ENCODE measurements around the gene PHACTR3.

DNA sequence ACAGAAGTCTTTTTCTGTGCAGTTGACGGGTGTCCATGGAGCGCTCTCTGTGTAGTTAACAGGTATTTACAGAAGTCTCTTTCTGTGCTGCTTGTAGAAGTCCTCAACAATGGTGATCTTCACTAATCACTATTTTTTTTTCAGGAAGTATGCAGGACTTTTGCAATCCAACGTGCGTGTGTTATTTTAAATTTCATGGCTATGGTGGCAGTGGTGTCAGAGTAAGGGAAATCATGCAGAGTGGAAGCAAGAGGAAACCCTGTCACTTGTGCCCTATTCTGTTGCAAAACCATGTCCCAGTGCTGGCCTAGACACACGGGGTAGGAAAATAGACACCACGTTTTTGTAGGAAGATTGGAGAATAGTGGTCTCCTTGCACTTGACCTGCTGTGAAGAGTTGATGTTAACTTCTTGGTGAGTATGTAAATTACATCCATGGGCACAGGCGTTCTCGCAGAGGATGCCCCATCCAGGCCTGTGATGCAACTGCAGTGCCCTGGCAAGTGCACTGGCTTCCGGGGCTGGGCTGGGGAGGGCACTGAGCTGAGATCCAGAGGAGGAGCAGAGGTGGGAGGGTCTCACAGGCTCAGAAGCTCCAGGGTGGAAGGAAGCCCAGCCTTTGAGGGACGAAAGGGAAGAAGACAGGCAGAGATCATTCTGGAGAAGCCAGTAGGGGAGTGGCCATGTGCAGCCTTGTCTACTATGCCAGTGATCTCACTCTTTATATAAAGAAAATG lies 182.6 kb downstream of the PHACTR3 start:
- TF ChIP-seq, protein P1, sequence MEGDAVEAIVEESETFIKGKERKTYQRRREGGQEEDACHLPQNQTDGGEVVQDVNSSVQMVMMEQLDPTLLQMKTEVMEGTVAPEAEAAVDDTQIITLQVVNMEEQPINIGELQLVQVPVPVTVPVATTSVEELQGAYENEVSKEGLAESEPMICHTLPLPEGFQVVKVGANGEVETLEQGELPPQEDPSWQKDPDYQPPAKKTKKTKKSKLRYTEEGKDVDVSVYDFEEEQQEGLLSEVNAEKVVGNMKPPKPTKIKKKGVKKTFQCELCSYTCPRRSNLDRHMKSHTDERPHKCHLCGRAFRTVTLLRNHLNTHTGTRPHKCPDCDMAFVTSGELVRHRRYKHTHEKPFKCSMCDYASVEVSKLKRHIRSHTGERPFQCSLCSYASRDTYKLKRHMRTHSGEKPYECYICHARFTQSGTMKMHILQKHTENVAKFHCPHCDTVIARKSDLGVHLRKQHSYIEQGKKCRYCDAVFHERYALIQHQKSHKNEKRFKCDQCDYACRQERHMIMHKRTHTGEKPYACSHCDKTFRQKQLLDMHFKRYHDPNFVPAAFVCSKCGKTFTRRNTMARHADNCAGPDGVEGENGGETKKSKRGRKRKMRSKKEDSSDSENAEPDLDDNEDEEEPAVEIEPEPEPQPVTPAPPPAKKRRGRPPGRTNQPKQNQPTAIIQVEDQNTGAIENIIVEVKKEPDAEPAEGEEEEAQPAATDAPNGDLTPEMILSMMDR (IDR thresholded peaks at IDR 0.05): no peak
- TF ChIP-seq ZFX (IDR thresholded peaks at IDR 0.05; ENCODE audit: borderline replicate concordance): no peak
